Endodermal cell (in vitro differentiated cells): ENCODE results near the gene FBXL7. TPM values are rescaled to one million over a fixed set of nuclear protein-coding genes. Genes with fewer than 3 reads are reported as not detected.

Experiments used
- DNase-seq: peaks from one replicate; pipeline ENCODE4 v3.0.0-alpha.2; 2017
- H3K27ac ChIP-seq: 2 replicates; pipeline ENCODE4 v1.5.1; 2013; ENCODE audit warnings: mild to moderate bottlenecking, low read depth, low read length, moderate library complexity
- H3K27me3 ChIP-seq: 2 replicates; pipeline ENCODE4 v1.6.1; 2013; ENCODE audit warnings: mild to moderate bottlenecking, low read length, moderate library complexity; ENCODE audit not compliant: insufficient read depth, control insufficient read depth, poor library complexity, severe bottlenecking
- H3K36me3 ChIP-seq: 2 replicates; pipeline ENCODE4 v1.7.0; 2013; ENCODE audit warnings: mild to moderate bottlenecking, low read length, moderate library complexity; ENCODE audit not compliant: control insufficient read depth, insufficient read depth
- H3K4me1 ChIP-seq: one replicate; pipeline ENCODE4 v1.7.0; 2013; ENCODE audit warnings: low read length; ENCODE audit not compliant: control insufficient read depth, insufficient read depth
- H3K4me3 ChIP-seq: 2 replicates; pipeline ENCODE4 v1.5.1; 2013; ENCODE audit warnings: mild to moderate bottlenecking, low read length, moderate library complexity
- H3K9ac ChIP-seq: 2 replicates; pipeline ENCODE4 v1.6.1; 2013; ENCODE audit warnings: mild to moderate bottlenecking, low read length, moderate library complexity; ENCODE audit not compliant: poor library complexity, severe bottlenecking; ENCODE audit errors: extremely low read depth
- H3K9me3 ChIP-seq: 2 replicates; pipeline ENCODE4 v1.6.1; 2013; ENCODE audit warnings: mild to moderate bottlenecking, low read length, moderate library complexity; ENCODE audit not compliant: control insufficient read depth
- H3K27ac Mint-ChIP-seq: 2 replicates; pipeline ENCODE4 v1.8.0; 2020; ENCODE audit warnings: mixed read lengths
- H3K27me3 Mint-ChIP-seq: 2 replicates; pipeline ENCODE4 v1.8.0; 2021; ENCODE audit warnings: mild to moderate bottlenecking, mixed read lengths; ENCODE audit not compliant: insufficient read depth
- H3K36me3 Mint-ChIP-seq: 2 replicates; pipeline ENCODE4 v1.8.0; 2020; ENCODE audit warnings: low read depth, mixed read lengths
- H3K4me1 Mint-ChIP-seq: 2 replicates; pipeline ENCODE4 v1.8.0; 2020; ENCODE audit warnings: mixed read lengths
- H3K4me3 Mint-ChIP-seq: 2 replicates; pipeline ENCODE4 v1.8.0; 2020; ENCODE audit warnings: mild to moderate bottlenecking, moderate library complexity, mixed read lengths
- H3K9me3 Mint-ChIP-seq: 2 replicates; pipeline ENCODE4 v1.8.0; 2020; ENCODE audit warnings: mild to moderate bottlenecking, mixed read lengths
- CTCF ChIP-seq: fragments of 200-600 bp; sonication (generic); conservative IDR thresholded peaks from 2 replicates; pipeline ENCODE4 v1.5.0; 2021; ENCODE audit warnings: antibody characterized with exemption, mild to moderate bottlenecking
- WGBS, 2 experiments: methylation state at CpG; one replicate each; pipeline versions ENCODE4 v1.1.5 to v1.1.7; 2013; ENCODE audit warnings: missing lambda C conversion rate in 2 of 2, mixed read lengths in 1 of 2; ENCODE audit not compliant: insufficient coverage in 1 of 2, insufficient read length in 1 of 2; 5-methylcytosine and 5-hydroxymethylcytosine counted together
- total RNA-seq, 2 donors: library from RNA; stranded (reverse); fragmentation: NEBNext Ultra II Directional in 1 of 2; extraction: Animal tissue kit (Norgen Biotek cat#: 25700) in 1 of 2; gene quantifications; 2 replicates in 1 of 2; 3 replicates in 1 of 2; pipeline ENCODE4 v1.2.1, GENCODE V29; 2021

Gene FBXL7
- total RNA-seq, 2 donors from 2014 or later = 12.9 to 13.2 TPM

- H3K4me1 Mint-ChIP-seq = peaks cover 57% of the 10 kb centered on the region
- Histone ChIP-seq H3K9ac (no peak overlapping the region), H3K4me1 (peaks cover 4% of the 10 kb centered on the region), H3K27ac (no peak overlapping the region), H3K27me3 (no peaks in the 10 kb centered on the region), H3K9me3 (peaks cover 7% of the 10 kb centered on the region), H3K36me3 (no peaks in the 10 kb centered on the region), H3K4me3 (no peak overlapping the region)
- peaks cover 3% of the 10 kb centered on the region for H3K9me3 Mint-ChIP-seq
- H3K27me3 Mint-ChIP-seq = no peaks in the 10 kb centered on the region
- no peak for TF ChIP-seq CTCF
- DNase-seq = no peak
- no peak overlapping the region for H3K4me3 Mint-ChIP-seq
- 88 to 100% methylated on average over 1 of the region's 1 CpG for WGBS, 2 experiments
- H3K36me3 Mint-ChIP-seq = peaks cover 3% of the 10 kb centered on the region
- H3K27ac Mint-ChIP-seq = no peak overlapping the region
Observed at GRCh38 chr5:15680455-15680854, 180.5 kb downstream of the FBXL7 start.

GRCh38 chr5:15682122-15682521 lies 182.1 kb downstream of the FBXL7 start:
- 88 to 100% methylated on average over 2 to 3 of the region's 3 CpGs for WGBS, 2 experiments
- Histone ChIP-seq H3K9me3 (peaks cover 7% of the 10 kb centered on the region), H3K27ac (no peak overlapping the region), H3K4me1 (peaks cover 5% of the 10 kb centered on the region), H3K4me3 (no peak overlapping the region), H3K27me3 (no peaks in the 10 kb centered on the region), H3K36me3 (no peaks in the 10 kb centered on the region), H3K9ac (no peak overlapping the region)
- TF ChIP-seq CTCF = no peak
- H3K27me3 Mint-ChIP-seq = no peaks in the 10 kb centered on the region
- H3K4me3 Mint-ChIP-seq = no peak overlapping the region
- no peak overlapping the region for H3K27ac Mint-ChIP-seq
- H3K4me1 Mint-ChIP-seq = peaks cover 57% of the 10 kb centered on the region
- peaks cover 3% of the 10 kb centered on the region for H3K9me3 Mint-ChIP-seq
- no peak for DNase-seq
- peaks cover 3% of the 10 kb centered on the region for H3K36me3 Mint-ChIP-seq

- Mint-ChIP-seq H3K27me3 (no peaks in the 10 kb centered on the region), H3K4me3 (no peak overlapping the region), H3K27ac (no peak overlapping the region), H3K36me3 (peaks cover 3% of the 10 kb centered on the region), H3K9me3 (peaks cover 3% of the 10 kb centered on the region), H3K4me1 (peaks cover 59% of the 10 kb centered on the region)
- H3K9ac ChIP-seq = no peak overlapping the region
- peaks cover 7% of the 10 kb centered on the region for H3K9me3 ChIP-seq
- DNase-seq = no peak
- no peak for TF ChIP-seq CTCF
- no peaks in the 10 kb centered on the region for H3K36me3 ChIP-seq
- H3K4me3 ChIP-seq = no peak overlapping the region
- peaks cover 5% of the 10 kb centered on the region for H3K4me1 ChIP-seq
- no peaks in the 10 kb centered on the region for H3K27me3 ChIP-seq
- 89% methylated on average over 1 of the region's 1 CpG; no CpG with 5 or more reads in 1 of the 2 experiments for WGBS, 2 experiments
- no peak overlapping the region for H3K27ac ChIP-seq
Observed at GRCh38 chr5:15682566-15682965, 182.6 kb downstream of the FBXL7 start.
